ENCODE data around the gene AMN1. TPM values are rescaled to one million over a fixed set of nuclear protein-coding genes. Genes with fewer than 3 reads are reported as not detected.
"Not testable (repeated sequence)": the region's sequence is repeated elsewhere in the genome, so short reads cannot be mapped to it uniquely, and the experiment has no call there.

The AMN1 gene
- total RNA-seq, 1 donor from 2014 or later, result 3.1 TPM

GRCh38 chr12:31728289-31728916, 418 bp downstream of the AMN1 start:
- H3K36me3 Mint-ChIP-seq (ENCODE audit: low read depth), result peaks cover 19% of the 10 kb centered on the region
- peaks cover 12% of the 10 kb centered on the region for H3K9me3 Mint-ChIP-seq
- H3K27ac Mint-ChIP-seq, result peak overlapping the region; percentile 99
- H3K27me3 Mint-ChIP-seq (ENCODE audit: insufficient read depth), result no peaks in the 10 kb centered on the region
- peaks cover 53% of the 10 kb centered on the region for H3K4me1 Mint-ChIP-seq (ENCODE audit: low read depth)
- no peak for DNase-seq (ENCODE audit: low spot score)
- H3K4me3 Mint-ChIP-seq, result peak overlapping the region; percentile 98
- intact Hi-C loops (cut with micrococcal nuclease), result loop anchor here (1.0 to 5.0 kb wide), 4 partner anchors 34 to 1029 kb away; partner anchors contain the start of genes SINHCAF and YARS2

GRCh38 chr12:31727192-31727591, 1.6 kb downstream of the AMN1 start:
- H3K27me3 Mint-ChIP-seq (ENCODE audit: insufficient read depth), result no peaks in the 10 kb centered on the region
- no peak for DNase-seq (ENCODE audit: low spot score)
- peak overlapping the region; percentile 39 for H3K4me3 Mint-ChIP-seq
- peaks cover 12% of the 10 kb centered on the region for H3K9me3 Mint-ChIP-seq
- peak overlapping the region; percentile 10 for H3K27ac Mint-ChIP-seq
- H3K4me1 Mint-ChIP-seq (ENCODE audit: low read depth), result peaks cover 54% of the 10 kb centered on the region
- H3K36me3 Mint-ChIP-seq (ENCODE audit: low read depth), result peaks cover 19% of the 10 kb centered on the region
- intact Hi-C loops (cut with micrococcal nuclease), result loop anchor here (5.0 kb wide), 1 partner anchor 1030 kb away; the partner anchor contains the start of gene YARS2

- Mint-ChIP-seq H3K27me3 (ENCODE audit: insufficient read depth) (no peaks in the 10 kb centered on the region), H3K4me3 (no peak overlapping the region), H3K4me1 (ENCODE audit: low read depth) (peaks cover 58% of the 10 kb centered on the region), H3K9me3 (peaks cover 12% of the 10 kb centered on the region), H3K36me3 (ENCODE audit: low read depth) (peaks cover 19% of the 10 kb centered on the region), H3K27ac (no peak overlapping the region)
- intact Hi-C loops (cut with micrococcal nuclease), result loop anchor here (5.0 kb wide), 1 partner anchor 1031 kb away; the partner anchor contains the start of gene YARS2
- no peak for DNase-seq (ENCODE audit: low spot score)
These were observed 2.2 kb downstream of the AMN1 start for GRCh38 chr12:31726575-31726974.

DNA sequence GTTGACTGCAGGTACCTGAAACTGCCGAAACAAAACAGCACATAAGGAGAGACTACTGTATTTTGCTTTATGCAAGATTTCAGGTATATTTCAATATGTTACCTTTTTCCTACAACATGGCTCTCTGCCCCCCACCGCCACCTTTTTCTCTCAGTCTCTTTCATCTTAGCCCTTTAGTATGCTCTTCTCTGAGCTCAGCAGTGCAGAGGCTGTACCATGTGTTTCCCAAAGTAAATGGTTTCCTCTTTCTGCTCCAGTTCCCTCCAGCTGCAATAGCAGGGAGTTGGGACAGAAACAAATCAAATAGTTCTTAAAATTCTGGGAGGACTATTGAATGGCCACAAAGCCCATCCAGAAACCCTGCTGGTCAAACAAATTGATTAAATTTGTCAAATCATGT, 4.3 kb downstream of the AMN1 start:
- intact Hi-C loops (cut with micrococcal nuclease), result no loop called here
- Mint-ChIP-seq H3K4me3 (no peak overlapping the region), H3K27me3 (ENCODE audit: insufficient read depth) (no peaks in the 10 kb centered on the region), H3K4me1 (ENCODE audit: low read depth) (peaks cover 56% of the 10 kb centered on the region), H3K36me3 (ENCODE audit: low read depth) (peaks cover 13% of the 10 kb centered on the region), H3K27ac (no peak overlapping the region), H3K9me3 (peaks cover 3% of the 10 kb centered on the region)
- no peak for DNase-seq (ENCODE audit: low spot score)

GRCh38 chr12:31722580-31722979, 6.2 kb downstream of the AMN1 start:
- intact Hi-C loops (cut with micrococcal nuclease), result loop anchor here (1.0 kb wide), 1 partner anchor 174 kb away; no protein-coding TSS in a partner anchor
- no peak for DNase-seq (ENCODE audit: low spot score)
- peaks cover 53% of the 10 kb centered on the region for H3K4me1 Mint-ChIP-seq (ENCODE audit: low read depth)
- peaks cover 14% of the 10 kb centered on the region for H3K9me3 Mint-ChIP-seq
- H3K27ac Mint-ChIP-seq, result no peak overlapping the region
- no peak overlapping the region for H3K4me3 Mint-ChIP-seq
- H3K27me3 Mint-ChIP-seq (ENCODE audit: insufficient read depth), result no peaks in the 10 kb centered on the region
- H3K36me3 Mint-ChIP-seq (ENCODE audit: low read depth), result peaks cover 22% of the 10 kb centered on the region

- peaks cover 19% of the 10 kb centered on the region for H3K9me3 Mint-ChIP-seq
- H3K27me3 Mint-ChIP-seq (ENCODE audit: insufficient read depth); intact Hi-C loops (cut with micrococcal nuclease); H3K4me3 Mint-ChIP-seq; H3K27ac Mint-ChIP-seq; DNase-seq (ENCODE audit: low spot score): not testable (repeated sequence)
- peaks cover 47% of the 10 kb centered on the region for H3K4me1 Mint-ChIP-seq (ENCODE audit: low read depth)
- peaks cover 16% of the 10 kb centered on the region for H3K36me3 Mint-ChIP-seq (ENCODE audit: low read depth)
These were observed 10.2 kb downstream of the AMN1 start for GRCh38 chr12:31718542-31719198.

DNA sequence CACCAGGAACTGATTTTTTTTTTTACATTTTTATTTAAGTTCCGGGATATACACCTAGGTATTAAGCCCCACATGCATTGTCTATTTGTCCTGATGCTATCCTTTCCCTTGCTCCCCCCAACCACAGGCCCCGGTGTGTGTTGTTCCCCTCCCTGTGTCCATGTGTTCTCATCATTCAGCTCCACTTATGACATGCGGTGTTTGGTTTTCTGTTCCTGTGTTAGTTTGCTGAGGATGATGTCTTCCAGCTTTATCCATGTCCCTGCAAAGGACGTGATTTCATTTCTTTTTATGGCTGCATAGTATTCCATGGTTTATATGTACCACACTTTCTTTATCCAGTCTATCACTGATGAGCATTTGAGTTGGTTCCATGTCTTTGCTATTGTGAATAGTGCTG, 11.8 kb downstream of the AMN1 start:
- H3K27ac Mint-ChIP-seq; H3K4me3 Mint-ChIP-seq; DNase-seq (ENCODE audit: low spot score); intact Hi-C loops (cut with micrococcal nuclease); H3K27me3 Mint-ChIP-seq (ENCODE audit: insufficient read depth): not testable (repeated sequence)
- peaks cover 16% of the 10 kb centered on the region for H3K36me3 Mint-ChIP-seq (ENCODE audit: low read depth)
- H3K4me1 Mint-ChIP-seq (ENCODE audit: low read depth), result peaks cover 34% of the 10 kb centered on the region
- peaks cover 19% of the 10 kb centered on the region for H3K9me3 Mint-ChIP-seq

DNA sequence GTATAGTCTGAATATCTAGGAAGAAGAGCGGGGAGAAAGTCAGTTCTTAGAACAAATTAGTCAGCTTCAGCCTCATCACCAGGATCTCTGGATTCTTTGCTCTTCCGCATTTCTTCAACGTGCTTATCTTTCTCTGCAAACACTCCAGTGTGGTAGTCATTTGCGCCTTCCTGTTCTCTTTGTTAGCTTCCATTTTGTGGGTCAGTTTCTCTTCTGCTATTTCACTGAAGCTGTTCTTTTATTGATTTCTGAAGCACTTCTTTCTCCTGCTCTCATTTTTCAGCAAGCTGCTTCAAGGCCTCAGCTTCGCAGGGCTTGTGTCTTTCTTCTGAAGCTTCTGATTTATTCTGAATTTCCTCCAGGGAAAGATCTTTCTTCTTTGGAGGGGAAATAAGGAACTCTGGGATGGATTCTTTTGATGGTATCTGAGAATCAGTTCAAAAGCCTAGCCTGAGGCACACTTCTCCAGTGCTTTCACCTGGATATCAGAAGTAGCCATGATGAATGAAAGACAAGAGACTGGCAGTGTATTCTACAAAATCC, 13.5 kb downstream of the AMN1 start:
- H3K27me3 Mint-ChIP-seq (ENCODE audit: insufficient read depth), result no peaks in the 10 kb centered on the region
- H3K9me3 Mint-ChIP-seq, result peaks cover 22% of the 10 kb centered on the region
- H3K27ac Mint-ChIP-seq, result peak overlapping the region; percentile 13
- peaks cover 14% of the 10 kb centered on the region for H3K36me3 Mint-ChIP-seq (ENCODE audit: low read depth)
- H3K4me1 Mint-ChIP-seq (ENCODE audit: low read depth), result peaks cover 22% of the 10 kb centered on the region
- intact Hi-C loops (cut with micrococcal nuclease), result no loop called here
- H3K4me3 Mint-ChIP-seq, result no peak overlapping the region
- DNase-seq (ENCODE audit: low spot score), result no peak

DNA sequence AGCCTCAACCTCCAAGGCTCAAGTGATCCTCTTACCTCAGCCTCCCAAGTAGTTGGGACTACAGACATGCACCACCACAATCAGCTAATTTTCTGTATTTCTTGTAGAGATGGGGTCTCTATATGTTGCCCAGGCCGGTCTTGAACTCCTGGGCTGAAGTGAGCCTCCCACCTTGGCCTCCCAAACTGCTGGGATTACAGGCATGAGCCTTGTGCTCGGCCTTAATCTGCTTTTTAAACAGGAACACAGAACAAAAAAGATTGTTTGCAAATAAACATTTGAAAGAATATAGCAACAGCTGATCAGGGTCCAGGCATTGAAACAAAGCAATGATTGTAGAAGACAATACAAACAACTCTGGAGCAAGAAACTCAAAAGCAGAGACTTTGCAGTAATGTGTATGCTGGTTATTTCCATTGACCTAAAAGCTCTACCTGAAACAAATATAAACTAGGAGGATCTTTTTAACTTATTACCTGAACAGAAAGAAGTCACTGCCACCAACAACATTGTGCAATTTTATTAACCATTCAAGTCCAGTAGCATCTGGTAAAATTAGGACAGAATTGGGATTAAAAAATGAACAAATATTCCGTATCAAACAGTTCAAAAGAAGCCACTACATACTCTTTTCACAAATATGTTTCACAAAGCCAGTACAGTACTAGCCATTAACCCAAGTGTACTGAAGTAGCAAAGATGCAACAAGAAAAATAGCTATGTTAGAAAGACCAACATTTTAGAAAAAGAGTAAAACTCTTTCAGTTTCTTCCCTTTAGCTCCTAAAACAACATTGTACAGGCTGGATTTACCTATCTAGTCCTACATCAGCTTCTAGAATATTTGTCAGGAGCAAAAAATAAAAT, 14.2 kb downstream of the AMN1 start:
- H3K27ac Mint-ChIP-seq, result no peak overlapping the region
- H3K9me3 Mint-ChIP-seq, result peaks cover 23% of the 10 kb centered on the region
- H3K4me1 Mint-ChIP-seq (ENCODE audit: low read depth), result peaks cover 22% of the 10 kb centered on the region
- peaks cover 17% of the 10 kb centered on the region for H3K36me3 Mint-ChIP-seq (ENCODE audit: low read depth)
- H3K27me3 Mint-ChIP-seq (ENCODE audit: insufficient read depth), result no peaks in the 10 kb centered on the region
- no peak for DNase-seq (ENCODE audit: low spot score)
- H3K4me3 Mint-ChIP-seq, result no peak overlapping the region
- intact Hi-C loops (cut with micrococcal nuclease), result no loop called here

DNA sequence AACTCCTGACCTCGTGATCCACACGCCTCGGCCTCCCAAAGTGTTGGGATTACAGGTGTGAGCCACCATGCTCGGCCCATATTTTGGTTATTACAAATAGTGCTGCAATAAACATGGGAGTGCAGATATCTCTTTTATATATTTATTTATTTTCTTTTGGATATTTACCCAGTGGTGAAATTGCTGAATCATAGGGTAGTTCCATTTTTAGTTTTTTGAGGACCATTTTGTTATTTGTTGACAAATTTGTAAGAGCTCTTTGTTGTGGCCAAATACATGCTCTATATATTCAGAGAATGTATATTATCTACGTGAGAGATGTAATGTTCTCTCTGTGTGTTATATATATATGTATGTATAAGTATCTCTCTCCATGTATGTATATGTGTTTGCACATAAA, 15.9 kb downstream of the AMN1 start:
- H3K4me3 Mint-ChIP-seq, result no peak overlapping the region
- no peaks in the 10 kb centered on the region for H3K27me3 Mint-ChIP-seq (ENCODE audit: insufficient read depth)
- H3K9me3 Mint-ChIP-seq, result peaks cover 23% of the 10 kb centered on the region
- H3K4me1 Mint-ChIP-seq (ENCODE audit: low read depth), result peaks cover 11% of the 10 kb centered on the region
- no peak overlapping the region for H3K27ac Mint-ChIP-seq
- no peak for DNase-seq (ENCODE audit: low spot score)
- intact Hi-C loops (cut with micrococcal nuclease), result no loop called here
- H3K36me3 Mint-ChIP-seq (ENCODE audit: low read depth), result peaks cover 18% of the 10 kb centered on the region

- Mint-ChIP-seq H3K4me3 (no peak overlapping the region), H3K4me1 (ENCODE audit: low read depth) (peaks cover 9% of the 10 kb centered on the region), H3K27ac (no peak overlapping the region), H3K27me3 (ENCODE audit: insufficient read depth) (no peaks in the 10 kb centered on the region), H3K36me3 (ENCODE audit: low read depth) (peaks cover 21% of the 10 kb centered on the region), H3K9me3 (peaks cover 27% of the 10 kb centered on the region)
- intact Hi-C loops (cut with micrococcal nuclease), result no loop called here
- no peak for DNase-seq (ENCODE audit: low spot score)
These were observed 18.6 kb downstream of the AMN1 start for GRCh38 chr12:31710021-31710818.

DNA sequence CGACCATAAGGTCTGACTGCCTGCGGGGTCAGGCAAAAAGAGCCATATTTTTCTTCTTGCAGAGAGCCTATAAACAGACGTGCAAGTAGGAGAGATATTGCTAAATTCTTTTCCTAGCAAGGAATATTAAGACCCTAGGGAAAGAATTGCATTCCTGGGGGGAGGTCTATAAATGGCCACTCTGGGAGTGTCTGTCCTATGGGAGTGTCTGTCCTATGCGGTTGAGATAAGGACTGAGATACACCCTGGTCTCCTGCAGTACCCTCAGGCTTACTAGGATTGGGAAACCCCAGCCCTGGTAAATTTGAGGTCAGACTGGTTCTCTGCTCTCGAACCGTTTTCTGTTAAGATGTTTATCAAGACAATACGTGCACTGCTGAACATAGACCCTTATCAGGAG, 20.7 kb downstream of the AMN1 start:
- Mint-ChIP-seq H3K9me3 (peaks cover 27% of the 10 kb centered on the region), H3K36me3 (ENCODE audit: low read depth) (peaks cover 23% of the 10 kb centered on the region)
- H3K4me1 Mint-ChIP-seq (ENCODE audit: low read depth); intact Hi-C loops (cut with micrococcal nuclease); H3K27ac Mint-ChIP-seq; DNase-seq (ENCODE audit: low spot score); H3K4me3 Mint-ChIP-seq; H3K27me3 Mint-ChIP-seq (ENCODE audit: insufficient read depth): not testable (repeated sequence)

Data from activated T-helper 1 cell treated with anti-CD3 and anti-CD28 coated beads, Interleukin-12 subunit alpha, Interleukin-12 subunit beta, Interleukin-2, Interleukin-4 antibody, amounts not matched to agents 30 ng/mL and 10 ng/mL and 1 ng/mL, durations not matched to agents 14 hours and 24 hours and 36 hours (primary cell).